Measurements from ENCODE around the gene PCK2. TPM values are rescaled to one million over a fixed set of nuclear protein-coding genes. Genes with fewer than 3 reads are reported as not detected.

Gene PCK2
- total RNA-seq, 1 donor from 2014 or later = 3.1 TPM

DNA sequence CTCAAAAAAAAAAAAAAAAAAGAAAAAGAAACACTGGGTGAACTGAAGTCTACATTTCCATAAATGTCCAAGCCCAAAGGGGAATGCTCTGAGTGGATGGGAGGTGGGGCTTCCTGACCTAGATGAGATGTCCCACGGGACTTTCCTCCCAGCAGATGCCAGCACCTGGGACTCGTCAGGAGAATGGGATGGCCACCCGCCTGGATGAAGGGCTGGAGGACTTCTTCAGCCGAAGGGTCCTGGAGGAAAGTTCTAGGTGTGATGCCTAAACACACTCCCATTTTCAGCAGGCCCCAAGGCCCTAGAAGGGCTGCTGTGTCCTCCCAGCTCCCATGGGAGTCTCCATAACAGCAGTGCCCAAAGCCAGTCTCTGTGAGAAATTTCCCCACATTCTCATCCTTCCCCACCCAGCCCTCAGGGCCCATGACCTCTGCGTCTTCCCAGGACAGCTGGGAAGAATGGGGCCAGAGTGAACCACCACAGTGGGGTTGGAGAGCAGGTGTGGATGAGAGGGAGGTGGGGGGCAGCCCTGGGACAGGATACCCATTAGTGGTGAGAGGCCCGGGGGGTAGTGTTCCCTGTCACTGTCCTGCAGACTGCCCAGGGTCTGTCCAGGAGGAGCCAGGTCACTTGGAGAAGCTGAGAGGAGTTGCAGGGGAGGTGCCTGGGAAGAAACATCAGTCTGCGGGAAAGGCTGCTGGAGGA is 29.9 kb upstream of the PCK2 start:
- no peak overlapping the region for H3K27ac ChIP-seq (replicated peaks)
- no peak overlapping the region for H3K4me3 ChIP-seq
- intact Hi-C loops (cut with micrococcal nuclease) = loop anchor here (5.0 kb wide), 1 partner anchor 43 kb away; no protein-coding TSS in a partner anchor
- H3K36me3 ChIP-seq = no peaks in the 10 kb centered on the region
- H3K9me3 ChIP-seq (replicated peaks) = no peaks in the 10 kb centered on the region
- H3K27me3 ChIP-seq (ENCODE audit: low read depth) = peaks cover 7% of the 10 kb centered on the region
- no peaks in the 10 kb centered on the region for H3K4me1 ChIP-seq
- DNase-seq = no peak
- TF ChIP-seq, protein P1, sequence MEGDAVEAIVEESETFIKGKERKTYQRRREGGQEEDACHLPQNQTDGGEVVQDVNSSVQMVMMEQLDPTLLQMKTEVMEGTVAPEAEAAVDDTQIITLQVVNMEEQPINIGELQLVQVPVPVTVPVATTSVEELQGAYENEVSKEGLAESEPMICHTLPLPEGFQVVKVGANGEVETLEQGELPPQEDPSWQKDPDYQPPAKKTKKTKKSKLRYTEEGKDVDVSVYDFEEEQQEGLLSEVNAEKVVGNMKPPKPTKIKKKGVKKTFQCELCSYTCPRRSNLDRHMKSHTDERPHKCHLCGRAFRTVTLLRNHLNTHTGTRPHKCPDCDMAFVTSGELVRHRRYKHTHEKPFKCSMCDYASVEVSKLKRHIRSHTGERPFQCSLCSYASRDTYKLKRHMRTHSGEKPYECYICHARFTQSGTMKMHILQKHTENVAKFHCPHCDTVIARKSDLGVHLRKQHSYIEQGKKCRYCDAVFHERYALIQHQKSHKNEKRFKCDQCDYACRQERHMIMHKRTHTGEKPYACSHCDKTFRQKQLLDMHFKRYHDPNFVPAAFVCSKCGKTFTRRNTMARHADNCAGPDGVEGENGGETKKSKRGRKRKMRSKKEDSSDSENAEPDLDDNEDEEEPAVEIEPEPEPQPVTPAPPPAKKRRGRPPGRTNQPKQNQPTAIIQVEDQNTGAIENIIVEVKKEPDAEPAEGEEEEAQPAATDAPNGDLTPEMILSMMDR (IDR thresholded peaks at IDR 0.05; ENCODE audit: borderline replicate concordance) = no peak

DNA sequence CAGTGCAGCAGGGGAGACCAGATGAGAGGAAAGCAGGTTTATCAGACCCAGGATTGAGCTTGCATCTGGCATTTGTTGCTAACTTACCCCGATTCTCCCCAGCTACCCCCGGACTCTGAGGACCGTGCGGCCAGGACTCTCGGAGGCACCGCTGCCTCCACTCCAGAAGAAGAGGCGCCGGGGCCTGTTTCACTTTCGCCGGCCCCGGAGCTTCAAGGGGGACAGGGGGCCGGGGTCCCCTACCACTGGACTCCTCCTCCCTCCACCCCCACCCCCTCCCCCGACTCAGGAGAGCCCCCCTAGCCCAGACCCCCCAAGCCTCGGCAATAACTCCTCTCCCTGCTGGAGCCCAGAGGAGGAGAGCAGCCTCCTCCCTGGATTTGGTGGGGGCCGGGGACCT is 29.3 kb upstream of the PCK2 start:
- Histone ChIP-seq H3K4me3 (no peak overlapping the region), H3K36me3 (no peaks in the 10 kb centered on the region), H3K4me1 (no peaks in the 10 kb centered on the region), H3K9me3 (replicated peaks) (no peaks in the 10 kb centered on the region), H3K27ac (replicated peaks) (no peak overlapping the region), H3K27me3 (ENCODE audit: low read depth) (peaks cover 13% of the 10 kb centered on the region)
- intact Hi-C loops (cut with micrococcal nuclease) = loop anchor here (5.0 kb wide), 1 partner anchor 42 kb away; no protein-coding TSS in a partner anchor
- no peak for DNase-seq
- TF ChIP-seq, protein P1 (IDR thresholded peaks at IDR 0.05; ENCODE audit: borderline replicate concordance) = no peak

DNA sequence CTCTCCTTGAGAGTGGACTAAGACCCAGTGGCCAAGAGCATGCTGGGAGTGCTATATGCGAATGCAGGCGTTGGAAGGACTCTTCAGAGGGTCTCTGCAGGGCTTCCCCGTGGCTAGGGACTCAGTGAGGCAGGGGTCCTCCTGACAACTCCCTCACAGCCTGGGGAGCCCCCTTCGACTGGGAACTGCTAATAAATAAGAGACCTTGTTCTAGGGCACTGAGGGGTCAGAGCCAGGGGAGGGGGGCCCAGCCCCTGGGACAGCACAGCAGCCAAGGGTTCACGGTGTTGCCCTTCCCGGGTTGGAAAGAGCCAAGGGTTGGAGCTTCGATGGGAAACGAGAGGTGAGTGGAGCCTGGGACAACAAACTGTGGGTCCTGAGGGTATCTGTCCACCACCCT is 28.7 kb upstream of the PCK2 start:
- H3K9me3 ChIP-seq (replicated peaks) = no peaks in the 10 kb centered on the region
- H3K4me3 ChIP-seq = no peak overlapping the region
- no peak for DNase-seq
- no peaks in the 10 kb centered on the region for H3K4me1 ChIP-seq
- no peaks in the 10 kb centered on the region for H3K36me3 ChIP-seq
- TF ChIP-seq, protein P1 (IDR thresholded peaks at IDR 0.05; ENCODE audit: borderline replicate concordance) = no peak
- H3K27me3 ChIP-seq (ENCODE audit: low read depth) = peaks cover 18% of the 10 kb centered on the region
- intact Hi-C loops (cut with micrococcal nuclease) = no loop called here
- no peak overlapping the region for H3K27ac ChIP-seq (replicated peaks)

DNA sequence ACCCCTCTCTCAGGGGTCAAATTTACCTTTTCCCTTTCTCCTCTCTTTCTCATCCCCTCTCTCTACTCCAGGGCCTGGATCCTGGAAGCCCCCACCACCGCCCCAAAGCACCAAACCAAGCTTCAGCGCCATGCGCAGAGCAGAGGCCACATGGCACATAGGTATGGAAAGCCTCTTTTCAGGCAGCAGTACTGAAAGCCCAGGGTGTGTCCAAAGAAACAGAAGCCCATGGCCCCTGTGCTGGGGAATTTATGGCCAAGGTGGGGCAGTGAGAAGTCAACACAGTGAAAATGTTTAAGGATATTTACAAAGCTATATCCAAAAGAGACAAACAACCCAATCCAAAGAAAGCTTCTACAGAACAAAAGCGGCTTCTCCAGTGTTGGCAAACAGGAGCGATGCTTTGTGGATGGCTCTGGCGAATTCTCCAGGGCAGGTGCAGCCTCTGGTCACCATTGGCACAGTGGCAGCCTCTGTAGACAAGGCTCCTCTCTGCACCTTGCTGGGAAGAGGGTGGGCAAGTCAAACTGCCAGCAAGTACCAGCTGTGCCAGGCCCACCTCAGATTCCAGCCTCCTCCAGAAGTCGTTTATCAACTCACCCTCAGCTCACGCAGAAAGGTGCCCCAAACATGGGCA is 27.5 kb upstream of the PCK2 start:
- Histone ChIP-seq H3K36me3 (no peaks in the 10 kb centered on the region), H3K27ac (replicated peaks) (no peak overlapping the region), H3K4me3 (no peak overlapping the region), H3K9me3 (replicated peaks) (no peaks in the 10 kb centered on the region), H3K4me1 (no peaks in the 10 kb centered on the region), H3K27me3 (ENCODE audit: low read depth) (peaks cover 26% of the 10 kb centered on the region)
- TF ChIP-seq, protein P1 (IDR thresholded peaks at IDR 0.05; ENCODE audit: borderline replicate concordance) = no peak
- no peak for DNase-seq
- intact Hi-C loops (cut with micrococcal nuclease) = no loop called here

DNA sequence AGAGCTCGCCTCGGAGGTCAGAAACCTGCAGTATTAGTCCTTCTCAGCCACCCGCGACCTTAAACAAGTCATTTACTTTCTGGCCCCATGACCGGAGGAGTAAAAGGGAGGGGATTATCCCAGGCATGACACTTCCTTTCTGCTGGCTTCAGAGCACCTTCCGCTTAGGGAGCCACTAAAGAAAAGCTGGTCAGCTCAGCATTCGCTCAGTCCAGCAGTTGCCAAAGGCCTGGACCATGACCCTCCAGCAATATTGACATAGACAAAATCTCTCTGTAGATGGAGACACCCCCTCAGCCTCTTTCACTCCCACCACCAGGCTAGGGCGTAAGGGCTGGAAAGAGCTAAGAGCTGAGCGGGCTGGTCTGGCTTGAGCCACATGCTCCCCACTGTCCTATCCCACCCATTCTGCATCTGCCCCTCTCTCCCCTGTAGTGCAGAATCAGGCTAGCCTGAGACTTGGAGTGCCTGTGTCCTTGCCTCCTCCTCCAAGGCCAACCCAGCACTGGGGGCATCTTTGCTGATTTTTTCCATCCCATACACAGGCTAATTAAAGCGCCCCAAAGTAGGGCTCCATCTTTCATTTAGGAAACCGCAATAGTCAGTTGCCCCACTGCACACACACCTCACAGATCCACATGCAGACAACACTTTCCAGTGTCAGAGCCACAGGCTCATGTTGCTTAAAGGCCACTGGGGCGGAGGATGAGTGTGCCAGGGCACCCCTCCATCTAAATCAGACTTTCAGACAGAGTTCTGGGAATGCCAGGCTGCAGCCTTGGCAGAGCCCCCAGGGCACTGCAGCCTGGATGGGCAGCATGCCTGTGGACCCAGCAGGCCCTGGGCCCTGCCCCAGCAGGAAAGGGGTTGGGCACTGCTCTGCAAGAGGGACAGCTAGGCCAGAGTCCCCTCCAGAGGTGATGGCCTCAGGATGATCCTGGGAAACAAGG is 26.7 kb upstream of the PCK2 start:
- Histone ChIP-seq H3K4me1 (no peaks in the 10 kb centered on the region), H3K9me3 (replicated peaks) (no peaks in the 10 kb centered on the region), H3K27ac (replicated peaks) (no peak overlapping the region), H3K27me3 (ENCODE audit: low read depth) (peaks cover 33% of the 10 kb centered on the region), H3K36me3 (no peaks in the 10 kb centered on the region), H3K4me3 (no peak overlapping the region)
- TF ChIP-seq, protein P1 (IDR thresholded peaks at IDR 0.05; ENCODE audit: borderline replicate concordance) = no peak
- intact Hi-C loops (cut with micrococcal nuclease) = no loop called here
- DNase-seq = no peak

All from left ventricle myocardium inferior (tissue), 1 donor.